ENCODE results near the gene MAD1L1.

The MAD1L1 gene

GRCh38 chr7:2243458-2243857 lies 10.7 kb upstream of the MAD1L1 start:
- peaks cover 19% of the 10 kb centered on the region for H4K20me1 ChIP-seq (ENCODE audit: insufficient read depth, low read length)
- H3K27ac ChIP-seq (ENCODE audit: low read length), result peak overlapping the region; percentile 78
- H3K4me3 ChIP-seq (ENCODE audit: low read depth in 1 of 2, low read length in 2 of 2), result peak overlapping the region in 1 of 2 experiments; percentile 71; a peak in 2 of 4 replicates
- H3K4me2 ChIP-seq (ENCODE audit: insufficient read depth, low read length), result peak overlapping the region; percentile 88
- H3K27me3 ChIP-seq (ENCODE audit: insufficient read depth, low read length, poor library complexity), result no peaks in the 10 kb centered on the region
- H3K36me3 ChIP-seq (ENCODE audit: insufficient read depth, low read length), result peaks cover 53% of the 10 kb centered on the region
- H2AFZ ChIP-seq (ENCODE audit: low read depth, low read length), result no peak overlapping the region
- DNase-seq (no peak), ATAC-seq (ENCODE audit: insufficient read depth, low read depth) (no peak)
- H3K4me1 ChIP-seq (ENCODE audit: insufficient read depth, low read length), result peaks cover 39% of the 10 kb centered on the region
- TF ChIP-seq EZH2 (IDR thresholded peaks at IDR 0.05; ENCODE audit: borderline replicate concordance, low read depth, low read length, severe bottlenecking), result no peak
- TF ChIP-seq, protein P1, sequence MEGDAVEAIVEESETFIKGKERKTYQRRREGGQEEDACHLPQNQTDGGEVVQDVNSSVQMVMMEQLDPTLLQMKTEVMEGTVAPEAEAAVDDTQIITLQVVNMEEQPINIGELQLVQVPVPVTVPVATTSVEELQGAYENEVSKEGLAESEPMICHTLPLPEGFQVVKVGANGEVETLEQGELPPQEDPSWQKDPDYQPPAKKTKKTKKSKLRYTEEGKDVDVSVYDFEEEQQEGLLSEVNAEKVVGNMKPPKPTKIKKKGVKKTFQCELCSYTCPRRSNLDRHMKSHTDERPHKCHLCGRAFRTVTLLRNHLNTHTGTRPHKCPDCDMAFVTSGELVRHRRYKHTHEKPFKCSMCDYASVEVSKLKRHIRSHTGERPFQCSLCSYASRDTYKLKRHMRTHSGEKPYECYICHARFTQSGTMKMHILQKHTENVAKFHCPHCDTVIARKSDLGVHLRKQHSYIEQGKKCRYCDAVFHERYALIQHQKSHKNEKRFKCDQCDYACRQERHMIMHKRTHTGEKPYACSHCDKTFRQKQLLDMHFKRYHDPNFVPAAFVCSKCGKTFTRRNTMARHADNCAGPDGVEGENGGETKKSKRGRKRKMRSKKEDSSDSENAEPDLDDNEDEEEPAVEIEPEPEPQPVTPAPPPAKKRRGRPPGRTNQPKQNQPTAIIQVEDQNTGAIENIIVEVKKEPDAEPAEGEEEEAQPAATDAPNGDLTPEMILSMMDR (IDR thresholded peaks at IDR 0.05; ENCODE audit: borderline replicate concordance, extremely low read depth, low read length, poor library complexity, severe bottlenecking), result no peak
- H3K79me2 ChIP-seq (ENCODE audit: insufficient read depth, low read length), result peaks cover 62% of the 10 kb centered on the region
- H3K9ac ChIP-seq (ENCODE audit: low read depth, low read length), result peak overlapping the region; percentile 99
- H3K9me3 ChIP-seq (ENCODE audit: insufficient read depth, low read length, severe bottlenecking), result no peaks in the 10 kb centered on the region

GRCh38 chr7:2242541-2243429 lies 10.0 kb upstream of the MAD1L1 start:
- no peaks in the 10 kb centered on the region for H3K9me3 ChIP-seq (ENCODE audit: insufficient read depth, low read length, severe bottlenecking)
- TF ChIP-seq, protein P1 (IDR thresholded peaks at IDR 0.05; ENCODE audit: borderline replicate concordance, extremely low read depth, low read length, poor library complexity, severe bottlenecking), result no peak
- no peak for TF ChIP-seq EZH2 (IDR thresholded peaks at IDR 0.05; ENCODE audit: borderline replicate concordance, low read depth, low read length, severe bottlenecking)
- peaks cover 19% of the 10 kb centered on the region for H4K20me1 ChIP-seq (ENCODE audit: insufficient read depth, low read length)
- H3K36me3 ChIP-seq (ENCODE audit: insufficient read depth, low read length), result peaks cover 53% of the 10 kb centered on the region
- peak overlapping the region; percentile 71 to 90 for H3K4me3 ChIP-seq (ENCODE audit: low read depth in 1 of 2, low read length in 2 of 2)
- H3K4me2 ChIP-seq (ENCODE audit: insufficient read depth, low read length), result peak overlapping the region; percentile 88
- ATAC-seq (ENCODE audit: insufficient read depth, low read depth) (peak; percentile 51), DNase-seq (peak; percentile 42)
- peak overlapping the region; percentile 78 for H3K27ac ChIP-seq (ENCODE audit: low read length)
- peaks cover 39% of the 10 kb centered on the region for H3K4me1 ChIP-seq (ENCODE audit: insufficient read depth, low read length)
- peaks cover 67% of the 10 kb centered on the region for H3K79me2 ChIP-seq (ENCODE audit: insufficient read depth, low read length)
- no peaks in the 10 kb centered on the region for H3K27me3 ChIP-seq (ENCODE audit: insufficient read depth, low read length, poor library complexity)
- peak overlapping the region; percentile 99 for H3K9ac ChIP-seq (ENCODE audit: low read depth, low read length)
- peak overlapping the region; percentile 94 for H2AFZ ChIP-seq (ENCODE audit: low read depth, low read length)

DNA sequence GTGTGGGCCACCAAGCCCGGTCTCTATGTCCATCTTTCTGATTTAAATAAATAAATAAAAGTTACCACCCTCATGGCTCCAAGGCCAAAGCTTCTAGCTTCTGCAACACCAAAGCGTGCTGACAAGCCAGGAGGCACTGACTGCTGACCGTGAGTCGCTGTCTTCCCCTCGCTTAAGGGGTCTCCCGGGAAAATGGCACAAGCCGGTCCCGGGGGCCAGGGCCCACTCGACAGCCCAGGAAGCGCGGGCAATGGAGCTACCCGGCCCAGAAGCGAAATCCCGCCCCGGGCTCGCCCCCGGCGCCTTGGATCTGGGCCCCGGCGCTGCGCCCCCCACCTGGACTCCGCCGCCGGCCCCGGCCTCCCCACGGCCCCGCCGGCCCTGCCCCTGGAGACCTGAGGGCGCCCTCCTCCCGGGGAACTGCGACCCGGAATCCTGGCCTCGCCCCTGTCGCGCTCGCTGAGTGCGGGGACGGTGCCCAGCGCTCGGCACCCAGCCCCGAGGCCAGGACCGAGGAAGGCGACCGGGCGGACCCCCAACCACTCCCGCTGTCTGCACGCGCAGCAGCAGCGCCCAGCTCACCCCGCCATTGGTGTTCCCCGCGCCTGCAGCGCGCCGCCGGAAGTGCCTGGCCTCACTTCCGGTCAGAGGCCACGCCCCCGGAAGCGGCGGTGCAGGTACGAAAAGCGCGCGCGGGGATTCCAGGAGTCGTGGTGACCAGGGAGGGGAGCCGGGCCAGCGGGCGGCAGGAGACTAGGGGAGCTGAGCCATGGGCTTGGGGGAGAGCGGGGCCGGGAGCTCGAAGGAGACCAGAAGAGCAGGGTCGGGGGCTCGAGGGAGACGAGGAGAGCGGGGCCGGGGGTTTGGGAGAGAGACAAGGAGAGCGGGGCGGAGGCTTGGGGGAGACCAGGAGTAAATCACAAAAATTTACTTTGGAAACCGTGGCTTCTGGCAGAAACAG lies 9.1 kb upstream of the MAD1L1 start, which contains the start of the genes MRM2 and NUDT1:
Gene MRM2, minus strand, starts transcription at position 626 of the 961 bp plus-strand sequence. Its CDS starts 36 bp downstream, at position 590.
Gene NUDT1, plus strand, starts transcription at position 647 of the 961 bp plus-strand sequence. CDS start 2,349 bp downstream, outside the sequence.
- Histone ChIP-seq H2AFZ (ENCODE audit: low read depth, low read length) (peak within 1 kb of the TSS; percentile 94), H3K4me3 (ENCODE audit: low read depth in 1 of 2, low read length in 2 of 2) (peak within 1 kb of the TSS; percentile 71 to 90), H3K9ac (ENCODE audit: low read depth, low read length) (peak within 1 kb of the TSS; percentile 99), H3K4me1 (ENCODE audit: insufficient read depth, low read length) (peaks cover 39% of the 10 kb centered on the region), H3K9me3 (ENCODE audit: insufficient read depth, low read length, severe bottlenecking) (no peaks in the 10 kb centered on the region), H3K4me2 (ENCODE audit: insufficient read depth, low read length) (peak within 1 kb of the TSS; percentile 88), H3K79me2 (ENCODE audit: insufficient read depth, low read length) (peaks cover 67% of the 10 kb centered on the region), H3K27ac (ENCODE audit: low read length) (peak within 1 kb of the TSS; percentile 78), H3K27me3 (ENCODE audit: insufficient read depth, low read length, poor library complexity) (no peaks in the 10 kb centered on the region), H3K36me3 (ENCODE audit: insufficient read depth, low read length) (peaks cover 56% of the 10 kb centered on the region), H4K20me1 (ENCODE audit: insufficient read depth, low read length) (peaks cover 13% of the 10 kb centered on the region)
- peak; percentile 72 for DNase-seq
- ATAC-seq (ENCODE audit: insufficient read depth, low read depth), result peak; percentile 76
- no peak for TF ChIP-seq EZH2 (IDR thresholded peaks at IDR 0.05; ENCODE audit: borderline replicate concordance, low read depth, low read length, severe bottlenecking)
- TF ChIP-seq, protein P1 (IDR thresholded peaks at IDR 0.05; ENCODE audit: borderline replicate concordance, extremely low read depth, low read length, poor library complexity, severe bottlenecking), result no peak

All from DND-41 (cell line).